HEK293 (cell line): Measurements from ENCODE around the gene NSD1.

Experiments used
- CTCF ChIP-seq: fragments of 450-650 bp; formaldehyde crosslinking; IDR thresholded peaks from 2 replicates; pipeline ENCODE4 v1.5.1; 2016; ENCODE audit warnings: missing biosample characterization, missing genetic modification characterization
- ZNF302 ChIP-seq: fragments of 450-650 bp; formaldehyde crosslinking; IDR thresholded peaks from 2 replicates; pipeline ENCODE4 v1.5.1; 2016; ENCODE audit warnings: missing biosample characterization, missing genetic modification characterization, low read depth

- TF ChIP-seq CTCF (tag by site-specific recombination) (no peak), ZNF302 (tag by site-specific recombination) (no peak)
These were observed 76.0 kb downstream of the NSD1 start for GRCh38 chr5:177209610-177210009.
